ENCODE results near the gene KCNIP4. TPM values are rescaled to one million over a fixed set of nuclear protein-coding genes. Genes with fewer than 3 reads are reported as not detected.

The KCNIP4 gene
- total and polyA plus RNA-seq, 2 of the 8 experiments (the other 6 are each of a cell fraction or from before 2014, with no cell fraction given) = 0.06 TPM; not detected in 1

- Histone ChIP-seq H3K9ac (replicated peaks in 1 of 4; ENCODE audit: extremely low read depth in 1 of 4, low read depth in 3 of 4, low read length in 3 of 4) (no peak overlapping the region), H3K36me3 (ENCODE audit: control insufficient read depth in 2 of 4, insufficient read depth in 4 of 4, low read length in 3 of 4) (no peaks in the 10 kb centered on the region), H4K8ac (ENCODE audit: extremely low read depth, insufficient read depth, low read length) (no peak overlapping the region), H4K91ac (replicated peaks; ENCODE audit: insufficient read length, low read length) (no peak overlapping the region), H4K5ac (ENCODE audit: insufficient read length, low read depth, low read length) (no peak overlapping the region), H3K56ac (replicated peaks; ENCODE audit: insufficient read length, low read depth, low read length) (no peak overlapping the region), H3K18ac (ENCODE audit: extremely low read depth, low read length) (no peak overlapping the region), H3K23me2 (ENCODE audit: low read depth, low read length) (no peaks in the 10 kb centered on the region), H3K9me3 (ENCODE audit: insufficient read depth in 2 of 2, low read depth in 1 of 2, low read length in 1 of 2) (no peaks in the 10 kb centered on the region), H2AFZ (ENCODE audit: low read length) (no peak overlapping the region), H3K27me3 (replicated peaks in 1 of 4; ENCODE audit: control insufficient read depth in 3 of 4, extremely low read depth in 1 of 4, insufficient read depth in 3 of 4, low read length in 3 of 4) (no peaks in the 10 kb centered on the region), H2BK20ac (ENCODE audit: low read length) (no peak overlapping the region), H3K4me3 (ENCODE audit: extremely low read depth in 1 of 4, insufficient read depth in 2 of 4, low read depth in 3 of 4, low read length in 4 of 4) (no peak overlapping the region), H3K27ac (ENCODE audit: low read depth, low read length) (no peak overlapping the region), H2BK120ac (replicated peaks; ENCODE audit: low read depth, low read length) (no peak overlapping the region), H3K23ac (ENCODE audit: insufficient read length) (no peak overlapping the region), H3K4ac (replicated peaks; ENCODE audit: insufficient read length, low read depth, low read length) (no peak overlapping the region), H3K4me2 (ENCODE audit: insufficient read depth in 1 of 2, low read depth in 2 of 2, low read length in 2 of 2) (no peak overlapping the region), H2BK5ac (ENCODE audit: low read depth, low read length) (no peak overlapping the region), H3K4me1 (replicated peaks in 1 of 4; ENCODE audit: control insufficient read depth in 3 of 4, insufficient read depth in 4 of 4, low read length in 3 of 4) (no peaks in the 10 kb centered on the region), H3K14ac (ENCODE audit: insufficient read length) (no peak overlapping the region), H3K79me2 (ENCODE audit: control insufficient read depth in 1 of 2, insufficient read depth in 2 of 2, low read length in 2 of 2) (no peaks in the 10 kb centered on the region), H2BK15ac (ENCODE audit: low read length) (no peak overlapping the region), H4K20me1 (replicated peaks in 1 of 2; ENCODE audit: control insufficient read depth in 1 of 2, insufficient read depth in 2 of 2, low read length in 2 of 2) (no peaks in the 10 kb centered on the region), H2AK5ac (ENCODE audit: low read depth, low read length) (no peak overlapping the region), H2BK12ac (ENCODE audit: low read depth, low read length) (no peak overlapping the region), H3K79me1 (ENCODE audit: low read depth, low read length) (no peaks in the 10 kb centered on the region)
- POLR2A ChIA-PET (ENCODE audit: partially characterized antibody) = no interaction called here
- WGBS, 2 experiments (ENCODE audit: extremely low coverage in 1 of 2, insufficient coverage in 1 of 2, insufficient read length in 1 of 2, insufficient replicate concordance in 2 of 2, low coverage in 1 of 2, low lambda C conversion rate in 2 of 2, missing lambda C conversion rate in 1 of 2) = 42% methylated on average over 2 of the region's 2 CpGs; no CpG with 5 or more reads in 1 of the 2 experiments
- FAIRE-seq (no peak), DNase-seq (ENCODE audit: low read depth in 1 of 2, low spot score in 2 of 2) (no peak)
- CTCF ChIA-PET (ENCODE audit: partially characterized antibody) = interaction anchor here (0.6 to 1.2 kb wide), 4 partner anchors 56 to 118 kb away, joined by 3 read pairs; no protein-coding TSS in a partner anchor
- TF ChIP-seq CBX8 (IDR thresholded peaks at IDR 0.05; ENCODE audit: borderline replicate concordance, low read depth, low read length) = no peak
- TF ChIP-seq HDAC2 (IDR thresholded peaks at IDR 0.05; ENCODE audit: borderline replicate concordance in 1 of 2, low read depth in 2 of 2, low read length in 2 of 2) = no peak
- no peak for TF ChIP-seq ASH2L (IDR thresholded peaks at IDR 0.05; ENCODE audit: low read length)
- TF ChIP-seq CHD1 (IDR thresholded peaks at IDR 0.05; ENCODE audit: low read depth, low read length) = no peak
- no peak for TF ChIP-seq USF2 (IDR thresholded peaks at IDR 0.05; ENCODE audit: low read length)
- no peak for TF ChIP-seq TCF12 (IDR thresholded peaks at IDR 0.05; ENCODE audit: low read depth, low read length)
These were observed 319.5 kb downstream of the KCNIP4 start for GRCh38 chr4:21628916-21629610.

Measured in H1 (cell line).